ENCODE results near the gene PRDM16.

GRCh38 chr1:3372317-3372716 lies 303.3 kb downstream of the PRDM16 start:
- TF ChIP-seq CTCF (IDR thresholded peaks at IDR 0.05) (no peak), HDAC2 (IDR thresholded peaks at IDR 0.05) (no peak), POLR2A (IDR thresholded peaks at IDR 0.05; ENCODE audit: low read length) (no peak), BHLHE40 (IDR thresholded peaks at IDR 0.05; ENCODE audit: low read depth, low read length) (no peak), RAD21 (conservative IDR thresholded peaks at IDR 0.05 in 1 of 2, IDR thresholded peaks at IDR 0.05 in 1 of 2) (no peak), JUNB (IDR thresholded peaks at IDR 0.05) (no peak), PBX3 (IDR thresholded peaks at IDR 0.05) (no peak), ESRRA (IDR thresholded peaks at IDR 0.05; ENCODE audit: borderline replicate concordance, low read length) (no peak), KDM1A (IDR thresholded peaks at IDR 0.05; ENCODE audit: low read depth) (no peak), CHD4 (IDR thresholded peaks at IDR 0.05; ENCODE audit: borderline replicate concordance) (no peak), ELK1 (IDR thresholded peaks at IDR 0.05; ENCODE audit: low read depth, low read length) (no peak), BCL3 (IDR thresholded peaks at IDR 0.05) (no peak)

Data from A549 (cell line).